Muscle layer of colon (tissue), 2 donors: Measurements from ENCODE around the gene U2AF1L4.

Source experiments
- H3K27ac ChIP-seq: one replicate; pipeline ENCODE4 v1.7.0; 2013; ENCODE audit warnings: low read depth, mild to moderate bottlenecking, low read length, moderate library complexity
- H3K27me3 ChIP-seq, 2 donors: one replicate each; pipeline ENCODE4 v1.7.0; 2013; ENCODE audit warnings: low read length in 2 of 2, mild to moderate bottlenecking in 2 of 2; ENCODE audit not compliant: insufficient read depth in 2 of 2, control insufficient read depth in 1 of 2
- H3K36me3 ChIP-seq: one replicate; pipeline ENCODE4 v1.7.0; 2013; ENCODE audit warnings: mild to moderate bottlenecking, low read length; ENCODE audit not compliant: insufficient read depth
- H3K4me1 ChIP-seq: one replicate; pipeline ENCODE4 v1.7.0; 2013; ENCODE audit warnings: mild to moderate bottlenecking, low read length; ENCODE audit not compliant: insufficient read depth
- H3K4me3 ChIP-seq, 2 donors: one replicate each; pipeline ENCODE4 v1.7.0; 2013; ENCODE audit warnings: low read length in 2 of 2, low read depth in 1 of 2, mild to moderate bottlenecking in 1 of 2, moderate library complexity in 1 of 2
- H3K9ac ChIP-seq: one replicate; pipeline ENCODE4 v1.7.0; 2013; ENCODE audit warnings: low read length
- H3K9me3 ChIP-seq: one replicate; pipeline ENCODE4 v1.7.0; 2013; ENCODE audit warnings: mild to moderate bottlenecking, low read length
- donor health status: abdominal sarcoma.
- donor health status: Adenocarcinoma of cecum.

The U2AF1L4 gene

GRCh38 chr19:35753634-35754369, 8.6 kb upstream of the U2AF1L4 start:
- no peak overlapping the region for H3K9ac ChIP-seq
- H3K4me1 ChIP-seq = peaks cover 33% of the 10 kb centered on the region

GRCh38 chr19:35752746-35753350, 7.6 kb upstream of the U2AF1L4 start:
- Histone ChIP-seq H3K27me3 (no peaks in the 10 kb centered on the region), H3K9me3 (no peaks in the 10 kb centered on the region), H3K27ac (peak overlapping the region; percentile 60), H3K9ac (no peak overlapping the region), H3K36me3 (peaks cover 22% of the 10 kb centered on the region), H3K4me1 (peaks cover 32% of the 10 kb centered on the region), H3K4me3 (no peak overlapping the region)

More at GRCh38 chr19:35753634-35754369, 8.6 kb upstream of the U2AF1L4 start:
- Histone ChIP-seq H3K36me3 (peaks cover 22% of the 10 kb centered on the region), H3K27me3 (no peaks in the 10 kb centered on the region), H3K9me3 (no peaks in the 10 kb centered on the region), H3K4me3 (no peak overlapping the region), H3K27ac (peak overlapping the region; percentile 98)

DNA sequence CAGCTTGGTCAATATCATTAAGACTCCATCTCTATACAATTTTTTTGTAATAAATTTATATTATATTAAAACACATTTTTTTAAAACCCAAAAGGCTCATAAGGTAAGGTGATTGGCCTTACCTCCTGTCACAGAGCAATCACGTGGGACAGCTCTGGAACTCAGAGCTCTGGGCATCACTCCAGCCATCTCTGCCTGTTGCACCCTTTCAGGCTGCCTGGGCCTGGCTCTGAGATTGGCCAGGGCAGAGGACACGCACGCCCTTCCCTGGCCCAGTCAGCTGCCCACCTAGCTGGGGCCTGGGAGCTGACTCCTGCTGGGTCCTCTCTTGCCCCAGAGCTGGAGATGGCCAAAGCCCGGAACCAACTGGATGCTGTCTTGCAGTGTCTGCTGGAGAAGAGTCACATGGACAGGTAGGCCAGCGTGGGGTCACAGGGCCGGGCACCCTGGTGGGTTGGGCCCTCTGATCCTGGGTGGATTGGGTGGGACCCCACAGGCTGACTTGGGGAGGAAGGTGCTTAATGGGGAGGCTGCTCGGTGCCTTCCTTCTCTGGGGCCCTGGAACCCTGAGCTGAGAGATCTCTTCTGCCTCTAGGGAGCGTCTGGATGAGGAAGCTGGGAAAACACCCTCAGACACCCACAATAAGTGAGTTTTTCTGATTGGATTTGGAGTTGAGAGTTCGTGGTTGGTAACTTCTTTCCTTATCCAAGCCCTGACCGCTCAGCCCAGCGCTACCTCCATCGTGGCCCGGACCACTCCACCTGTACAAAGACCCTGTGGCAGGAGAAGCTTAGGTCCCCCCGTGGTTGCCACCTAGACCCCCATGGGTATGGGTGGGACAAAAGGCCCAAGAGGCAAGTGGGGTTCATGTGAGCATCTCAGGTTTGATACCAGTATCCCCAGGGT, 6.9 kb upstream of the U2AF1L4 start:
- Histone ChIP-seq H3K4me3 (no peak overlapping the region), H3K9me3 (no peaks in the 10 kb centered on the region), H3K36me3 (peaks cover 22% of the 10 kb centered on the region), H3K27ac (no peak overlapping the region), H3K9ac (no peak overlapping the region), H3K4me1 (peaks cover 33% of the 10 kb centered on the region), H3K27me3 (no peaks in the 10 kb centered on the region)

GRCh38 chr19:35750167-35750566, 4.9 kb upstream of the U2AF1L4 start:
- no peaks in the 10 kb centered on the region for H3K27me3 ChIP-seq
- no peak overlapping the region for H3K9ac ChIP-seq
- no peaks in the 10 kb centered on the region for H3K9me3 ChIP-seq
- peaks cover 44% of the 10 kb centered on the region for H3K4me1 ChIP-seq
- peaks cover 22% of the 10 kb centered on the region for H3K36me3 ChIP-seq
- no peak overlapping the region for H3K27ac ChIP-seq
- no peak overlapping the region for H3K4me3 ChIP-seq

DNA sequence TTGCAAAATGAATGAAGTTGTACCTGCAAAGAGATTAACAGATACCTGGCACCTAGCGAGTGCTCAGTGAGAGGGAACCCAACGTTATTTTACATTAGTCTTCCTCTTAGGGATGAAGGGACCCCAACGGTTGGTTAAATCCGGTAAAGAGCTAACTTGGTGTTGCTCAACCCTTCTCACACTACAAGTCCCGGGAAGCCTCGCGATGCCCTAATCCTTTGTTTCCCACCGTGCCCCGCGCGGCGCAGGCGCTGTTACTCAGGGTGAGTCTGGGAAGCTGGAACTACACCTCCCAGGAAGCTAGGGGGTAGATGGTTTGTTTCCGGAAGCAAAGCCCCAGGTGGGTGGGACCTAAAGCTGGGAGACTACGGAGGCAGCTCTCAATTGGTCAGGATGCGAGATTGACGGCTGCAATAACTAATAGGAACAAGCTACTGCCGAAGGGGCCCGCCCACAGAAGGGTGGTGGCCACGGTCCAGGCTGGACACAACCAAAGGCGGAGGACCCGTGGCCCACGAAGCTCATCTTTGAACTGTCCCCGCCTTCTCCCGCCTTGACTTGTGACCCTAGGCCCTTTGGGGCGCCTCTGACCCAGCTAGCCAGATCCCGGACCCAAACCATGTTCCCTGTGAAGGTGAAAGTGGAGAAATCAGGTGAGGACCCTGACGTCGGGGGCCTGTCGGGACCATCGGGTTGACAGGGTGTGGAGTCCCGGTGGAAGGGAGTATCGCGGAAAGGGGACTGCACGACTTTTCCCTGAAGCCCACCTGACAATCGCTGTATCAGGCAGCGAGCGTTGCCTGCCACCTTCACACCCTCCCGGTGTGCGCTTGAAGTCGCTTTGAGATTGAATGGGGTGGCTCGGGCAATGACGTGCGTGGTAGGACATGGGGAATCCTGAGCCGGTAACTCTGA, 3.1 kb upstream of the U2AF1L4 start, which contains the start of gene LIN37:
Gene LIN37 (plus strand): TSS at position 471 of the 915 bp plus-strand sequence. CDS start 149 bp downstream, at position 620.
- Histone ChIP-seq H3K36me3 (peaks cover 11% of the 10 kb centered on the region), H3K9me3 (no peaks in the 10 kb centered on the region), H3K27ac (peak within 1 kb of the TSS; percentile 99), H3K4me1 (peaks cover 36% of the 10 kb centered on the region), H3K4me3 (peak within 1 kb of the TSS; percentile 96 to 99), H3K9ac (peak within 1 kb of the TSS; percentile 93), H3K27me3 (no peaks in the 10 kb centered on the region)

- Histone ChIP-seq H3K4me1 (peaks cover 36% of the 10 kb centered on the region), H3K27ac (no peak overlapping the region), H3K9me3 (no peaks in the 10 kb centered on the region), H3K36me3 (peaks cover 6% of the 10 kb centered on the region), H3K27me3 (no peaks in the 10 kb centered on the region), H3K9ac (peak overlapping the region; percentile 84), H3K4me3 (peak overlapping the region in 1 of 2 donors; percentile 94)
Measured at GRCh38 chr19:35746531-35746930, 1.3 kb upstream of the U2AF1L4 start.

DNA sequence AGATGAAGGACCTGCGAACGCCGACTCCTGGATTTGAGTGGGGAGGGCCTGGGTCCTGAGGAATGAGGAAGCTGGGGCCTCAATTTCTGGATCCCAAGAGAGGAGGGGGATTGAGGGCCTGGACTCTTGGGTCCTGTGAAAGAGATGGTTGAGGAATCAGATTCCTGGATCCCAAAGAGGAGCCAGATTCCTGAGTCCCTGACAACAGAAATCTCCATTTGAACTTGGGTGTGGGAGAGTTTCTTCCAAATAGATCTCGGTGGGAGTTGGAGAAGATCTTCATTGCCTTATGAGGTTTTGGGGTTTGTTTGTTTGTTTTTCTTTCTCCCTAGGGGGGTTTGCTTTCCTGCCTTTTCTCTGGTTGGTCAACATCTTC, 857 bp upstream of the U2AF1L4 start:
- H3K4me3 ChIP-seq = peak overlapping the region; percentile 53 to 94
- H3K4me1 ChIP-seq = peaks cover 36% of the 10 kb centered on the region
- H3K9me3 ChIP-seq = no peaks in the 10 kb centered on the region
- no peaks in the 10 kb centered on the region for H3K27me3 ChIP-seq
- peaks cover 6% of the 10 kb centered on the region for H3K36me3 ChIP-seq
- peak overlapping the region; percentile 84 for H3K9ac ChIP-seq
- H3K27ac ChIP-seq = peak overlapping the region; percentile 100

- Histone ChIP-seq H3K36me3 (peaks cover 6% of the 10 kb centered on the region), H3K27ac (peak overlapping the region; percentile 100), H3K9ac (peak overlapping the region; percentile 84), H3K27me3 (no peaks in the 10 kb centered on the region), H3K4me1 (peaks cover 39% of the 10 kb centered on the region), H3K9me3 (no peaks in the 10 kb centered on the region), H3K4me3 (peak overlapping the region; percentile 90 to 94)
Measured at GRCh38 chr19:35744430-35745327, 539 bp downstream of the U2AF1L4 start.

DNA sequence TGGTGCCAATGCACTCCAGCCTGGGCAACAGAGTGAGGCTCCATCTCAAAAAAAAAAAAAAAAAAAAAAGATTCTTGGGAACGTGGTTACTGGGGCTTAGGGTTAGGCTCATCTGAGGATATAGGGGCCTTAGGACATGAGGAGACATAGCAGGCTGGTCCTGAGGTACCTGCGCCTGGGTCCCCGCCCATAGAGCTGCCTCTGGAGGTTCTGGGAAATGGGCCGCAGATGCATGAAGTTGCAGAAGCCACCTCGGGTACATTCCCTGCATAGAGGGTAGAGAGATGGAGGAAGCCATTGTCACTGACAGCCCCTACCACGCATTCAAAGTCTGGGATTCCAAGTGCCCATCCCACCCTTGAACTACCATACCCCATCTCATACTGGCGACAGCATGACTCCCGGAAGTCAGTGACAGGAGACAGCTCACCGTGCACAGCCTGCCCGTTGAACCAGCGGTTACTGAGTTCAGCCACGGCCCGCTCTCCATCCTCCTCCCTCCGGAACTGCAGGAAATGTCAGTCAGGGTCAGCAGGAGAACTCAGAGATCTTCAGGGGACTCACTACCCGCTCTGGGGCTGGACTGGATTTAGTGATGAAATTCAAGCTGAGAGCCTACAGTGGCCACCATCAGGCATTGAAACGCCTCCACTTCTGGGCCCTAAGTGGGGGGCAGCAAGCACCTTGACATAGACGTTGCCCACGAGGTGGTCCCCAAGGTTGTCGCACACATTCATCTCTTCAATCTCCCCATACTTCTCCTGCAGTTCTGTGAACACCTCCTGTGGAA, 1.4 kb downstream of the U2AF1L4 start:
- peak overlapping the region; percentile 90 to 94 for H3K4me3 ChIP-seq
- peak overlapping the region; percentile 84 for H3K9ac ChIP-seq
- peaks cover 8% of the 10 kb centered on the region for H3K36me3 ChIP-seq
- peaks cover 36% of the 10 kb centered on the region for H3K4me1 ChIP-seq
- peak overlapping the region; percentile 100 for H3K27ac ChIP-seq
- no peaks in the 10 kb centered on the region for H3K27me3 ChIP-seq
- no peaks in the 10 kb centered on the region for H3K9me3 ChIP-seq
